Measurements from ENCODE around the gene OR13J1.

The OR13J1 gene

GRCh38 chr9:35829764-35830096 lies 40.5 kb downstream of the OR13J1 start:
- DNase-seq = no peak

- DNase-seq = peak; percentile 93
Measured at GRCh38 chr9:35829084-35829763, 41.0 kb downstream of the OR13J1 start, which contains the start of gene TMEM8B. Gene TMEM8B, plus strand, starts transcription at chr9:35829228. Its CDS starts 220 bp downstream, at chr9:35829448.

GRCh38 chr9:35828716-35829083 lies 41.5 kb downstream of the OR13J1 start, which contains the start of gene FAM221B:
Gene FAM221B, minus strand, starts transcription at chr9:35828732. Its CDS starts 2,571 bp downstream, at chr9:35826161.
- no peak for DNase-seq

- DNase-seq = no peak
Measured at GRCh38 chr9:35827486-35827885, 42.7 kb downstream of the OR13J1 start.

DNA sequence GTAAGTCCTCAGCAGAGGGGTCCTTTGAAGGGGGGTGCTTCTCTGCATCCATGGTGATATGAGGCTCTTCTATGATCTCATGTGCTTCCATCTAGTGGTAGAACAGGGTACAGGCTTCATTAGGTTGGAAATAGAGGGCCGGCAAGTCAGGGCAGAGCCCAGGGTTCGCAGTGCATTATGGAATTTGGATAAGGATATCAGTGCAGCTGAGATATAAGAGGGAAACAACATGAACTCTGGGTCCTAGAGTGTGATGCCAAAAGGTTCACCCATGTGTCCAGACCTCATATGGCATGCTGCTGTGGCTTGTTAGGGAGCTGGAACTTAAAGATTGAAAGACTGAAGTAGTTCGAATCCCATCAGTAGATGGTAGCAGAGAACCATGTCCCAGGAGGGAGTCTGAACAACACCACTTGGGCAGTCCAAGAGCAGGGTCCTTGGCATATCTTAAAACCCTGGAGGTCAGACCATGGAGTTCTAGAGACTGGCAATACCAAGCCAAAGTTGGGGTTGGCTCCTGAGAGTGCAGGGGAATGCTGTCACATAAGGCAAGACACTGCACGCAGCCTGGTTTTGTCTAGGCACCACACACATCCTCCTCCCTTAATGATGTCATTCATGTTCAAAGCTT lies 44.0 kb downstream of the OR13J1 start:
- no peak for DNase-seq

- no peak for DNase-seq
Measured at GRCh38 chr9:35822926-35823325, 47.3 kb downstream of the OR13J1 start.

- DNase-seq = no peak
Measured at GRCh38 chr9:35820076-35820475, 50.1 kb downstream of the OR13J1 start.

All from stimulated activated CD4-positive, alpha-beta T cell treated with anti-CD3 and anti-CD28 coated beads, Interleukin-1b, Interleukin-23, amount 100 ng/mL, for 48 hours (primary cell).